ENCODE results near the gene CXCR4.

The CXCR4 gene

GRCh38 chr2:136070913-136071312, 47.0 kb downstream of the CXCR4 start:
- DNase-seq, result no peak

GRCh38 chr2:136069773-136070172, 48.2 kb downstream of the CXCR4 start:
- no peak for DNase-seq

- DNase-seq, result no peak
Measured at GRCh38 chr2:136068581-136069227, 49.2 kb downstream of the CXCR4 start.

GRCh38 chr2:136067897-136068580, 49.9 kb downstream of the CXCR4 start:
- no peak for DNase-seq

- no peak for DNase-seq
Measured at GRCh38 chr2:136067459-136067858, 50.5 kb downstream of the CXCR4 start.

GRCh38 chr2:136065907-136066306, 52.0 kb downstream of the CXCR4 start:
- DNase-seq, result no peak

- DNase-seq, result no peak
Measured at GRCh38 chr2:136065384-136065783, 52.6 kb downstream of the CXCR4 start.

All from effector CD4-positive, alpha-beta T cell (primary cell).